GM20431 (cell line): Measurements from ENCODE around the gene SNED1.

ENCODE experiments used
- in situ Hi-C: fragments of 300-500 bp; cut with MseI, MboI; formaldehyde crosslinking; loops from one replicate; pipeline ENCODE4 v1.15.0; 2020; ENCODE audit warnings: low sequenced_read_pairs; ENCODE audit not compliant: unreplicated experiment

The SNED1 gene

DNA sequence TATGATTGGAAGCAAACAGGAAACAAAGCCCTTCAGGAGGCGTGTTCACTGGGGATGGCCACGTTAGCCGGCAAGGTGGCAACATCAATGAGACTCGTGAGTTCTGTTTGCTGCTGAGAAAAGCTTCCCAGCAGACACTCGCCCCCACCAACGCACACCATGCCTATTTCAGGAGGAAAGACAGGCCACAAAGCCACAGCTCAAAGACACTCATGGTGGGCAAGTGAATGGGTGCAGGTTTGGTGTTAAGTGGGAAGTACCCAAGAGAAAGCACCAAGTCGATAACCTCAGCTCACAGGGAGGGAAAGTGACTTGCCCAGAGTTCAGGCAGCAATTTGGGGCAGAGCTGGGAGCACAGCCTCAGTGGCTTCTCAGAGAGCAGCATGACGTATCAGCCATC, 114.2 kb downstream of the SNED1 start:
- in situ Hi-C loops: no loop called here

DNA sequence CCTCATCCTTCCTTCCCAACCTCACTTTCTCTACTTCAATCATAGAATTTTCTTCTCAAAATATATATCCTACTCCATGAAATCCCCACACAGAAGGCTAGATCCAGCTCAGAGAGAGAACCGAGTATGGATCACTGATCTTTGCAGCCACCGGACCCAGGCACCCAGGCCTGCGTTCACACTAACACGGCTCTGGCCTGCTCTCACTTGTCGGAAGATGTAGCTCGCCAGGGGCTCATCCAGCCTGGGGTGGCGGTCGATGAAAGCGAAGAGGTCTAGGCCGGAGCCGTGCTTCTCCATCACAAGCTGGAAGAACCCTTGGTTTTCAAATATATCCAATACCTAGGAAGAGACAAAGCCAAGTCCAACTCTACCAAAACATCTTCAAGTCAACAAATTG, 116.4 kb downstream of the SNED1 start:
- in situ Hi-C loops: no loop called here

DNA sequence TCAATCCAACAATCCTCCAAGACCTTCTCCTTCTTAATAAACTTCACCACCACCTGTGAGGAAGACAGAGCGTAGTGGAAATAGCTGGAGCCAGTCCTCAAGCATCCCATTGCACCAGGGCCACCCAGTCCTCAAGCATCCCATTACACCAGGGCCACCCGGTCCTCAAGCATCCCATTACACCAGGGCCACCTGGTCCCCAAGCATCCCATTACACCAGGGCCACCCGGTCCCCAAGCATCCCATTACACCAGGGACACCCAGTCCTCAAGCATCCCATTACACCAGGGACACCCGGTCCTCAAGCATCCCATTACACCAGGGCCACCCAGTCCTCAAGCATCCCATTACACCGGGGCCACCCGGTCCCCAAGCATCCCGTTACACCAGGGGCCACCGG, 116.9 kb downstream of the SNED1 start:
- in situ Hi-C loops: no loop called here

DNA sequence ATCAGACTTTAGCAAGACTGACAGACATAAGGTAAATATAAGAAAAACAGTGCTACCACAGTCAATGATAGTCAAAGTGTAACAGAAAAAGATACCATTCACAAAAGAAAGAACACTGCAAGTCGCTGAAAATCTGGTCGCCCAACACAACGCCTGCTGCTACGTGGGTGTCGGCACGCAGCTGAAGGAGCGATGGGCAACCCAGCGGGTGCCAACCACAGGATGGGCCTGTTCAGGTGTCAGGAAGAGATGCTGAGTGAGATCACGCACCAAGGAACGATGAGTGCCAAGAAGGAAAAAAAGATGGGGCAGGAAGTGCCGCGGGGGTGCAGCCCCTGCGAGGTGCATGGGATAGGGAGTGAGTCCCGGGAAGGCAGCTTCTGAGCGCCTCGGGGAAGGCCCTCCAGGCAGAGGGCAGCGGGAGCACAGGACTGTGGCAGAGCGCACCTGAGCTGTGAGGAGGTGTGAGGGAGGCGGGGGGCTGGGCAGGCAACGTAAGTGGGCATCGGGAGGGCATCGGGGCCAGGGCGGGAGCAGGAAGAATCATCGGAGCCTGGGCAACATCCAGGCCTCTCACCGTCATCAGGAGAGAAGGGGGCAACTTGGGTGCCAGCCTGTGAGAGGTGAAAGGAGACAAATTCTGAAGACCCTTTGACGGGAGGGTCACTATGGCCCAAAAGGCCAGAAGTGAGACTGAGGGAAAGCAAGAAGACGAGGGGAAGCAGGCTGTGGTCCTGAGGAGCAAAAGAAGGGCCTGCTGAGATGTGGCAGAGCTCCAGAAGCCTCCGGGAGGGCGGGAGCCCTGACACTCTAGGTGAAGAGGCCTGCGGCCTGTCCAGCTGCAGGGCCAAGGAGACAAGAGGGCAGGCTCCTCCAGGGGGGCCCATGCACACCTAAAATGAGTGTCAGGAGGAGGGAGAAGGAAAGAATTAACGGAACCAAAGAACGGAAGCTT, 118.5 kb downstream of the SNED1 start:
- in situ Hi-C loops: no loop called here

DNA sequence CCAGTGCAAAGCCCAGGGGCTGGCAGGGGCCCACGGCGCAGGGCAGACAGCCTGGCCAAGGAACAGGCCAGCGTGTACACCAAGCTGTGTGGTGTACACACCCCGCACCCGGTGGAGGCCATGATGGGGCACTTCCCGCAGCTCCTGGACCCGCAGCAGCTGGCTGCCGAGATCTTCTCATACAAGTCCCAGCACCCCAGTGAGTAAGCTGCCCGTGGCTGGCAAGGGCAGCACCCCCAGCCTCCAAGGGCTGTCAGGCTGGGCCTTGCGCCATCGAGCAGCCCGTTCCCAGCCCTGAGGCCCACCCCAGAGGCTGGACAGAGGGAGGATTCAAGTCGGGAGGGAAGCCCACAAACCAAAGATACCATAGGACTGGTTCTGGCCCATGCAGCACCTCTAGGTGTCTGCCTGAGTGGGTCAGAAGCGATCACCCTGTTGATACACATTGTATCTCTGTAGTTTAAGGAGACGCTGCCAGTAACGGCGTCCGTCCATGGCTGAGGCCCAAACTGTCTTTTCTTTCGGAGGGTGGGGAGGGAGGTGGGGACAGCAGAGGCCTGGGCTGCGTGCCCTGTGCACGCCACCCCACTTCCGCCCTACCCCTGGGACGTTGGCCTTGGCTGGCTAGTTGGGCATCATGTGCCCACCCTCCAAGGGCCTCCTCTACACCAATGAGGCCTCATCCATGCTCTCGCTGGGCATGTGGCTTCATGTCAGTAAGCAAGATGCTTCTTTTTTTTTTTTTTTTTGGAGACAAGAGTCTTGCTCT, 120.5 kb downstream of the SNED1 start:
- in situ Hi-C loops: no loop called here

DNA sequence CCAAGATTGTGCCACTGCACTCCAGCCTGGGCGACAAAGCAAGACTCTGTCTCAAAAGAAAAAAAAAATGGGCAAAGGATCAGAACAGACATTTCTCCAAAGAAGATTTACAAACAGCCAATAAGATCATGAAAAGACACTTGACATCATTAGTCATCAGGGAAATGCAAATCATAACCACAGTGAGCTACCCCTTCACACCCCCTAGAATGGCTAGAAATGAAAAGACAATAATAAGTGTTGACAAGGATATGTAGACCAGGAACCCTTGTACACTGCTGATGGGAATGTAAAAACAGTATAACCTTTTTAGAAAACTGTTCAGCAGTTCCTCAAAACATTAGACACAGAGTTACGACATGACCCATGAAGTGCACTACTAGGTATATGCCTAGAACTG, 122.0 kb downstream of the SNED1 start:
- in situ Hi-C loops: no loop called here

DNA sequence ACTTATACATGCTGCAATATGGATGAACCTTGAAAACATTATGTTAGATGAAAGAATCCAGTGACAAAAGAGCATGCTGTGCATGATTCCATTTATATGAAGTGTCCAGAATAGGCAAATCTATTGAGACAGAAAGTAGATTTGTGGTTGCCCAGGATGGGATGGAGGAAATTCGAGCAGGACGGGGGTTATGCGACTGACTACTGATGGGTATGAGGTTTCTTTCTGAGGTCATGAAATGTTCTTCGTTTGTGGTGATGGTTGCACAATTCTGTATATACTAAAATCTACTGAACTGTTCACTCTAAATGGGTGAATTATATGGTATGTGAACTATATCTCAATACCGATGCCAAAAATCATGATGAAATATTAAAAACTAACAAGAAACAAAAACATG, 122.6 kb downstream of the SNED1 start:
- in situ Hi-C loops: no loop called here

DNA sequence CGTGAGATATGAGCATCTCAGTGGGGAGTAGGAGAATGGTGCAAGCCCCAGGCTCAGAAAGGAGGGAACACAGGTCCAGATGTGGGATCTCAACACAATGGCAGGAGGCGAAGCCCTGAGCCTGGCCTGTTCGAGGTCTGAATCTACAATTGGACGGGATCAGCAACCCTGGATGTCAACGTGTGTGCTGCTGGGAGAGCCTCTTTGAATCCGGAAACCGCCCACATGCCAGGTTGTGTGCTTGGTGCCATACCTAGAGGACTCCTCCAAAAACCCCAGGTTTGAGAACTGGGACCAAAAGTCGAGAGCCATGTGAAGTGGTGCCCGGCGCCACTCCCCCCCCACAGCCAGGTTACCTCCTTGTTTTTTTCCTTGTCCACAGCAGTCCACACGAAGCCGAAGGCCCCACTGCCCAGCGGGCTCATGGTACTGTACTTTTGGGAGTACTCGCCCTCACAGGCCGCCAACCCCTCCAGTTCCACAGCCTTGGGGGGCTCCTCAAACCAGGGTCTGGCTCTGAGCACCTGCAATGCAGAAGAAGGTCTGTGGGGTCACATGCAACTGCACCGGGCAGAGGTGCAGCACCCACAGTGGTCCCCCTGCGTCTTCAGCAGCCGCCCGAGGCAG, 124.1 kb downstream of the SNED1 start:
- in situ Hi-C loops: no loop called here

DNA sequence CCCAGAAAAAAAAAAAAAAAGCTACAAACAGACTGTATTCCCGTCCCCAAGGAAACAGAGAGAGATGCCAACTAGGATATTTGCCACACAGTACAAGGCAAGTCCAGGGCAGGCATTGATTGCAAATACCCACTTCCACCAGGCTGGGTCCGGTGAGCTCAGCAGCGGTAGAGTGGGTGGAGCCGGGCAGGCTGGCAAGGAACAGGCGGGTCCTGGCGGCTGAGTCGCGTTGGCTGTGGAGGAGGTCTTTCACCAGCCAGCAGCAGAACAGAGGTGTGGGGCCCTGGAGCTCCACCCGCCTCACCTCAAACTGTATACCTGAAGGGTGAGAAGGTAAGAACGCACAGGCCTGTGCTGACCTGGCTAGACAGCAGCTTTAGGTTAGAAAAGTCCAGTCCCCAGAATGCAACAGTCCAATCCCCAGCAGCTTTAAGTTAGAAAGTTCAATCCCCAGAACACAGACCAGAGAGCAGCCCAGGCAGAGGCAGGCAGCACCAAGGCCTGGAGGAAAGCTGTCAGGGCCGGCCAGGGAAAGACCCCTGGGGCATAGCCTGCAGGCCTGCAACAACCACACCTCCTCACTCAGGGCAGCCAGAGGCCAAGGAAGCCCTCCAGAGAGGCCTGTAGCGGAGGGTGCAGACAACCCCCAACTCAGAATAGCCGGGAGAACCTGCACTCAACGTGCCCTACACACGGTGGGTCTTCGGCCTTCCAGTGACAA, 125.6 kb downstream of the SNED1 start:
- in situ Hi-C loops: no loop called here

DNA sequence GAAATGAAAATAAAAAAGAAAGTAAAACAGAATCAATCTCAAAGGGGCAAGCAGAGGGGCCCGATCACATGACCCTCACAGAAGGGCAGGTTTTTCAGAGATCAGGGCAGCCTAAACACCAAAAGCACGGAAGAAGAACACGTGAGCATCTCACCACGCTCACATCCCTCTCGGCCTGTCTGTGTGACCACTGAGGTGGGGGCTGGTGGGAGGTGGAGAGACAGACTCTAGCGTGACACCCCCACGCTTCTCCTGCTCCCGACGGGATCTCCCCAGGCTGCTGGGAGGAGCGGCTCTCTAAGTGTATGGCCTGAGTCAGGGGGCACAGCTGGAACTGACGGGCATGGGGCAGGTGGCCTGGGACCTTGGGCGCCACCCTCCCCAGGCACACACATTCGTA, 127.2 kb downstream of the SNED1 start:
- in situ Hi-C loops: no loop called here

DNA sequence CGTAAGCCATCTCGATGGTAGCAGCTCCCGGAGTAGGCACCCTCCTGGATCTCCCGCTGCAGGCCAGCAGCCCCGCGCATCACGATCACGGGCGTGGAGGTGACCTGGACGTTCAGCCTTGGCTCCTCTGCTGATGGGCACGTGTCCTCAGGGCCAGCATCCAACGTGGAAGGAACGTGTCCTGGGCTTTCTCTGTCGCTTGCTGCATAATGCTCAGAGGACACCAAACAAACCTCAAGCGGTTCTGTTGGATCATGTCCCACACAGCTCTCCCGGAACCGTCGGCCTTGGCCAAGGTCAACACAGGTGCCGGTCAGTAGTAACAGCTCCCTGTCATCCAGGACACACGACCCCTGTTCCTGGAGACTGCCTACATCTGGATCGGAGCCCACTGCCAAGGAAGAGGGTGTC, 127.8 kb downstream of the SNED1 start:
- in situ Hi-C loops: no loop called here

DNA sequence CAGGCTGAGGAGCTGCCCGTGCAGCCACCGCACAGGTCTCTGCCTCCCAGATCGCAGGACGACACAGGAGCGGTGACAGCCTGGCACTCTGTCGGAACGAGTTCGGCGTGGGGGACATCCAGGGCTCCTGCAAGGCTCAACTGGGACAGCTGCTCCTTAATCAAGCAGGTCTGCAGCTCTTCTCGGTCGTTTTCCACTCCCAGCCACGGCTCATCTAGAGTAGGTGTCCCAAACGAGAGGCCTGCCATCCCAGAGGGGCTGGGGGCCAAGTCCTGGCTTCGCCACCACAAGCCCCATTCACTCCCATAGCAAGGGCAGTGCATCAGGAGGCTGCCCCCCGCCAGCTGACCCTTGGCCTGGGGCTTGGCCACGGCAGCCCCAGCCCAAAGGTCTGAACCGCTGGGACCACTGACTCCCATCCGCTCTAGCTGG, 128.4 kb downstream of the SNED1 start:
- in situ Hi-C loops: no loop called here

DNA sequence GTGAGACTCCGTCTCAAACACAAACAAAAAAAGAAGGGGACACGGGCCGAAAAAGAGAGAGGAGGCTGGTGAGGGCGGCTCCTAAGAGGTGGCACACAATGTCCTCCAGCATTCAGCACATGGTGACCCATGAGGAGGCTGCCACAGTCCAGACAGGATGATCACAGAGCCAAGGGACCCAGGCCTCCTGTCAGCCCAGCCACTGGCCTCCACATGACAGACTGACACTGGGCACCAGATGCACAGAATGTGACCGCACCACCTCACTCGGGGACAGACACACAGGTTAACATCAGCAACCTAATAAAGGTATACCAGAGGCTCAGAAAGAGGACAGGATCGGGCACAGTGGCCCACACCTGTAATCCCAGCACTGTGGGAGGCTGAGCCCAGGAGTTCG, 129.8 kb downstream of the SNED1 start:
- in situ Hi-C loops: no loop called here

DNA sequence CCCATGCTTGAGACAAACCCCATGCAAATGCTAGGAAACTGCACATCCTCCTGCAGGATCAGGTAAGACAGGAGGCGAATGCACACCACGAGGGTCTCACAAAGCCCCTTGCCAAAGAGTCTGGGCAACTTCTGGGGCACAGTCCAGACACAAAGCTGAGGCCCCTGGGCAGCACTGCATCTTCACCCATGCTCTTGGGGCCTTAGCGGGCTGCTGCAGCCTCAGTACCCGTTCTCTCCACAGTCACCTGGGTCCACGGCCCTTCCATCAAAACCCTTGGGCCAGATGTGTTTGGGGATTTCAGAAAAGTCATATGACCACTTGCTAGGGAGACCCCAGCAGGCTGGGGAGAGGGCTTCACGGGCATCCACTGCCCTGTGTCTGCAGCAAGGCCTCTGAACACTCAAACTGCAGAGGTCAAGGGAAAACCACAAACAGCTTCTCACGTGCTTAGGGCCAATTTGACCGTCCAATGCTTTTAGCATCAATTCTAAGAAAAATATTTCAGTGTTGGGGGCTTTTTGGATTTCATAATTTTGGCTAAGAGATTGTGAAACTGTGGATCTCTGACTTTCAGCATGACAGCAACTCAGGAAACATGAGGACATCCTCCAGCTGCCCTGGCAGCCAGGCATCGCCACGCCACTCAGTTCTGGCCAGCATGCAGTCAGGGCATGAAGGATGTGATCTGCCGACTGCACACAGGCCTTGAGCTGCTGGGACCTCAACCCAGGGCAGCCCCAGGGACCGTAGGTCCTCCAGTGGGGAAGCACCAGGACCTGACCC, 130.9 kb downstream of the SNED1 start:
- in situ Hi-C loops: no loop called here

DNA sequence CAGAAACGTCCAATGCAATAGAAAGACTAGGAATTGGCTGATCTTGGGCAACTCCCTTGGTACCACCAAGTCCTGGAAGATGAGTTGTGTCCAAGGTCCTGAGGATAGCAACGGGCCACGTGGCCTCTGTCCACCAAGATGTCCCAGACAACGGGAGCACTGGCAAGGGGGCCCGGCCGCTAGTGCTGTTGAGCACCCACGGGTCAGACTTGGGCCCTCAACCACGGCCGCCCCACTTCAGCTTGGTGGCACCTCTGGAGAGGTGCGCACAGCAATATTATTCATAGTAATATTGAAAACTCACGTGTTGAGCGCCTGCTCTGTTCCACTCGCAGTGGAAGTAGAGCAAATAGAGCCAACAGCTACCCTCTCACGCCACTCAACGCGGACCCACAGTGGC, 131.9 kb downstream of the SNED1 start:
- in situ Hi-C loops: no loop called here

DNA sequence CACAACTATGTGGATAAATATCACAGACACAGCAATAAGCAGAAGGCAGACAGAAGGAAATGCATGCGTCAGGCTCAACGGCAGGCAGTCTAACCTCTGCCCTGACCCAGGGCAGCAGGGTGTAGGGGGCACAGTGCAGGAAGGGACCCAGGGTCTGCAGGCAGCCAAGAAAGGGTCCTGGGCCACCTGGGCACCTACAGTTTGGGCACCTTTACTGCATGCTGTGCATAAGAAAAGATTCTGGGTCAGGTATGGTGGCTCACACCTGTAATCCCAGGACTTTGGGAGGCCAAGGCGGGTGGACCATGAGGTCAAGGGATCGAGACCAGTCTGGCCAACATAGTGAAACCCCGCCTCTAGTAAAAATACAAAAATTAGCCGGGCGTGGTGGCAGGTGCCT, 133.1 kb downstream of the SNED1 start:
- in situ Hi-C loops: no loop called here

DNA sequence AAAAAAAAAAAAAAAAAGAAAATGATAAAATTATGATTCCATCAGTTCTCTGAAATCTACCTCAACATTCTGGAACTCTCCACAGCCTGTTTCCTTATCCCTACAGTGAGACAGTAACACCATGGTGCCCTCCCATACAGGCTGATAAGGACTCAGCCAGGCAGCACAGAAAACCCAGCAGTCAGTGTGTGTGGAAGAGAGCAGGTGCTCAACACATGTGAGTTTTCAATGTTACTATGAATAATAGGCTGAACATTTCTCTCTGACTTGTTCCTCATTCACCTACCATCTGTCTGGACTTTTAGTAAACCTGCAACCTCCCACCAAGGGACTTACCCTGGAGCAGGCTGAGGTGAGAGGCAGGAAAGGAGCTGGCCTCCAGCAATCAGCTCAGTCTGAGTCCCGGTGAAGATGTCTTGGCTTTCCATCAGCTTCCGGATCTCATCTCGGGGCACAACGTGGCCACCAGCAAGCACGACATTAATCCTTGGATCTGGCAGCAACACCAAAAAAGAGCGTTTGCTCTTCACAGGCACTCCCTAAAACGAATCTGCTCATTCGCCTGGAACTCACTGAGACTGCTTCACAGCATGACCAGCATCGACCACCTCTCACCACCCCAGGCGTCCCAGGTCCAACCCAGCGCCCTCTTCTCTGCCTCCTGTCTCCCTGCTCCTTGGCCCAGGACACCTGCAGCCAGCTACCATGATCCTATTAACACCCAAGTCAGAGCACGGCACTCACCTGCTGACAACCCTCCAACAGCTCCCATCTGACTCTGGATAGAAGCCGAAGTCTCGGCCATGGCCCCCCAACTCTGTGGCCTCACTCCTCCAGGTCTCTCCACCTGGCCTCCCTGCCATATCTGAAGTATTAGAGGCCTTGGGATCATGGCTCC, 134.4 kb downstream of the SNED1 start:
- in situ Hi-C loops: no loop called here

DNA sequence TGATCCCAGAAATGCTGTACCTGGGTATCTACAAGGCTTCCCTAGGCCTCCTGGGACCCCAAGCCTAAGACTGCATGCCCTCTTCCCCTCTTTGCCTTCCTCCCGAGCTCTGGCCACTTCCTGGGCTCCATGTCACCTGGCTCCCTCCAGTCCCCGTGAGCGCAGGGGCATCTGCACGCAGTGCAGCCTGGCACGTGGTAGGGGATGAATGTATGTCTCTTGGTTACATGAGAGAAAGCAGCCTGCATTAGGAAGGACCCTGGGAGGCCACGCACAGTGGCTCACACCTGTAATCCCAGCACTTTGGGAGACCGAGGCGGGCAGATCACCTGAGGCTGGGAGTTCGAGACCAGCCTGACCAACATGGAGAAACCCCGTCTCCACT, 135.0 kb downstream of the SNED1 start:
- in situ Hi-C loops: no loop called here

DNA sequence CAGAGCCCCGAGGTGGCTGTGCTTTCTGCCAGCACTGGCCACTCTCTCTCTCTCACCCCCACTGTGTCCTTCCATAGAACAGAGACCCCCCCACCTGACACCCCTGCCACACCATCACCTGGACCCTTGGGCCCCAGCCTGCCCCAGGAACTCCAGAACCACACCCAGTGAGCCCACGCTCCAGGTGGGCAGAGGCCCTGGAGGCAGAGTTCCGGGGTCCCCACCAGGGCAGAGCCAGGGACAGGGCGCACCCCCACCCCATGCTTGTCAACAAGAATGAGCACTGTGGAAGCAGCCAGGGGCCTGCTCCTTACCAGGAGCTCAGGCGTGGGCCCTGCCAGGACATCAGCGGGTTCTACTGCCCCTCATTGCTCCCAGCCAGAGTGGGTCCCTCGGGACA, 136.3 kb downstream of the SNED1 start:
- in situ Hi-C loops: no loop called here
